DOHH2 (cell line): ENCODE measurements around the gene SSC5D.

Experiments
- CTCF ChIP-seq: fragments of 200-600 bp; sonication (generic); IDR thresholded peaks from one replicate; pipeline ENCODE4 v1.5.1; 2014; ENCODE audit warnings: antibody characterized with exemption, mild to moderate bottlenecking, low read depth, low read length; ENCODE audit not compliant: poor library complexity, severe bottlenecking
- EZH2phosphoT487 ChIP-seq: fragments of 200-600 bp; sonication (generic); IDR thresholded peaks from 2 replicates; pipeline ENCODE4 v1.6.1; 2017; ENCODE audit warnings: borderline replicate concordance, mild to moderate bottlenecking, antibody characterized with exemption, low read length, moderate library complexity, mixed read lengths

DNA sequence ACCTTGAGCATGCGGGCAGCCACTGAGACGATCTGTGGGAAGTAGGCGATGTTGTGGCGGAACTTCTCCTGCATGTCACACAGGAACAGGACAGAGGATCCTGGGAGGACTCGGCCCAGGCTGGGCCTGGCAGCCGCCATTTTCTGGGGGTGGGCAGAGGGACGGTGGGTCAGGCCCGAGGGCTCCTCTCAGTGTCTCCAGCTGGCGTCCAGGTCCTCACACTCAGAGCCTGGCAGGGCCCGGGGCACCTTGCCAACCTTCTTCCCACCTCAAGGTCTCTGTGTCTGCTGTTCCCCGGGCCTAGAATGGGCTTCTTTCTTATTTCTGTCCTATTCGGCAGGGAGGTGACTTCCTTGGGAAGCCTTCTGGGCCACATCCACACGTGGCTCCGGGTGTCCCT, 31.9 kb upstream of the SSC5D start:
- TF ChIP-seq CTCF = no peak
- no peak for TF ChIP-seq EZH2phosphoT487
